ENCODE measurements around the gene PDHX. TPM values are rescaled to one million over a fixed set of nuclear protein-coding genes. Genes with fewer than 3 reads are reported as not detected.

PDHX gene
- 28.8 to 35.8 TPM (median 30.1 TPM) in 5 replicates for total RNA-seq (2022; extraction: Qiagen RNA extraction)

GRCh38 chr11:34916015-34916842, at the start of gene PDHX, which contains the start of gene APIP:
TSS of gene PDHX (plus strand) at chr11:34916618. CDS start at chr11:34916656, 38 bp downstream.
TSS of gene APIP (minus strand) at chr11:34916379. CDS start at chr11:34916284, 95 bp downstream.

Other genes with a start within 250 kb of the PDHX start
- gene APIP, start 239 bp upstream of the PDHX start, total RNA-seq (2022; extraction: Qiagen RNA extraction) = 21.0 to 28.0 TPM (median 21.9 TPM) in 5 replicates
- 596 to 874 TPM (median 731 TPM) in 5 replicates for gene CD44, start 222.6 kb downstream of the PDHX start, total RNA-seq (2022; extraction: Qiagen RNA extraction)